H1 (cell line): Measurements from ENCODE around the gene NSG2. TPM values are rescaled to one million over a fixed set of nuclear protein-coding genes. Genes with fewer than 3 reads are reported as not detected.
"Not testable (repeated sequence)": the region's sequence is repeated elsewhere in the genome, so short reads cannot be mapped to it uniquely, and the experiment has no call there.

Experiments used
- CTCF ChIA-PET: fragments of 300-600 bp; sonication (Branson Sonifier 250); formaldehyde crosslinking; loops from one replicate; lab custom pipeline; 2021; ENCODE audit not compliant: partially characterized antibody; lab: Charles Lee
- POLR2A ChIA-PET: fragments of 300-600 bp; sonication (Branson Sonifier 250); formaldehyde crosslinking; loops from one replicate; lab custom pipeline; 2021; ENCODE audit warnings: inconsistent platforms; ENCODE audit not compliant: partially characterized antibody; lab: Charles Lee
- DNase-seq, 2 experiments: peaks; one replicate each; pipeline versions ENCODE4 v3.0.0 to v3.0.0-alpha.2; 2010 to 2022; ENCODE audit warnings: low spot score in 2 of 2, low read depth in 1 of 2, mixed read lengths in 1 of 2
- FAIRE-seq: peaks from 2 replicates; lab custom pipeline; 2011; peaks lifted over from hg19 to GRCh38; lab: Jason Lieb, UNC
- H2AFZ ChIP-seq: 2 replicates; pipeline ENCODE4 v1.8.1; 2012; ENCODE audit warnings: low read length, inconsistent platforms
- H2AK5ac ChIP-seq: 2 replicates; pipeline ENCODE4 v1.6.1; 2013; ENCODE audit warnings: low read depth, low read length
- H2BK120ac ChIP-seq: replicated peaks from 2 replicates; pipeline ENCODE3; 2013; ENCODE audit warnings: low read depth, low read length, inconsistent platforms
- H2BK12ac ChIP-seq: 2 replicates; pipeline ENCODE4 v1.6.1; 2013; ENCODE audit warnings: low read depth, low read length
- H2BK15ac ChIP-seq: 2 replicates; pipeline ENCODE4 v1.6.1; 2013; ENCODE audit warnings: low read length
- H2BK20ac ChIP-seq: 2 replicates; pipeline ENCODE4 v1.6.1; 2013; ENCODE audit warnings: low read length
- H2BK5ac ChIP-seq: 2 replicates; pipeline ENCODE4 v1.6.1; 2013; ENCODE audit warnings: low read depth, low read length
- H3K14ac ChIP-seq: 2 replicates; pipeline ENCODE4 v1.6.1; 2013; ENCODE audit warnings: inconsistent platforms; ENCODE audit not compliant: insufficient read length
- H3K18ac ChIP-seq: 2 replicates; pipeline ENCODE4 v1.6.1; 2013; ENCODE audit warnings: low read length; ENCODE audit errors: extremely low read depth
- H3K23ac ChIP-seq: 2 replicates; pipeline ENCODE4 v1.6.1; 2013; ENCODE audit warnings: inconsistent platforms; ENCODE audit not compliant: insufficient read length
- H3K23me2 ChIP-seq: 2 replicates; pipeline ENCODE4 v1.6.1; 2013; ENCODE audit warnings: low read depth, low read length
- H3K27ac ChIP-seq: 2 replicates; pipeline ENCODE4 v1.6.1; 2011; ENCODE audit warnings: low read depth, low read length, inconsistent platforms
- H3K27me3 ChIP-seq, 4 experiments: replicated peaks in 1 of 4; 1 replicate in 1 of 4; 2 replicates in 3 of 4; pipeline versions ENCODE4 v1.6.1 to v1.8.1; 2011 to 2013; ENCODE audit warnings: low read length in 3 of 4, mild to moderate bottlenecking in 3 of 4, inconsistent platforms in 2 of 4, mixed read lengths in 2 of 4, moderate library complexity in 1 of 4; ENCODE audit not compliant: control insufficient read depth in 3 of 4, insufficient read depth in 3 of 4; ENCODE audit errors: extremely low read depth in 1 of 4
- H3K36me3 ChIP-seq, 4 experiments: 2 replicates each; pipeline versions ENCODE4 v1.6.1 to v1.8.1; 2011 to 2013; ENCODE audit warnings: mild to moderate bottlenecking in 4 of 4, low read length in 3 of 4, moderate library complexity in 2 of 4, control low read depth in 1 of 4, inconsistent platforms in 1 of 4; ENCODE audit not compliant: insufficient read depth in 4 of 4, control insufficient read depth in 2 of 4
- H3K4ac ChIP-seq: replicated peaks from 2 replicates; pipeline ENCODE3; 2013; ENCODE audit warnings: low read length, low read depth, mixed read lengths, inconsistent platforms; ENCODE audit not compliant: insufficient read length
- H3K4me1 ChIP-seq, 4 experiments: replicated peaks in 1 of 4; 1 replicate in 1 of 4; 2 replicates in 3 of 4; pipeline versions ENCODE4 v1.6.1 to v1.8.1; 2011 to 2013; ENCODE audit warnings: low read length in 3 of 4, inconsistent platforms in 2 of 4, mixed read lengths in 1 of 4; ENCODE audit not compliant: insufficient read depth in 4 of 4, control insufficient read depth in 3 of 4
- H3K4me2 ChIP-seq, 2 experiments: 2 replicates each; pipeline versions ENCODE4 v1.6.1 to v1.8.1; 2011 to 2013; ENCODE audit warnings: low read depth in 2 of 2, low read length in 2 of 2, control low read depth in 1 of 2, inconsistent platforms in 1 of 2, mild to moderate bottlenecking in 1 of 2; ENCODE audit not compliant: insufficient read depth in 1 of 2
- H3K4me3 ChIP-seq, 4 experiments: fragments of 200-600, 300-600 bp in 1 of 4; sonication (generic), shearing (Covaris generic), sonication (Bioruptor Twin) in 1 of 4; 2 replicates each; pipeline versions ENCODE4 v1.5.1 to v1.8.1; 2011 to 2016; ENCODE audit warnings: low read length in 4 of 4, low read depth in 3 of 4, control low read depth in 2 of 4, inconsistent platforms in 2 of 4, mild to moderate bottlenecking in 2 of 4, mixed read lengths in 1 of 4, moderate library complexity in 1 of 4; ENCODE audit not compliant: insufficient read depth in 2 of 4; ENCODE audit errors: extremely low read depth in 1 of 4
- H3K56ac ChIP-seq: replicated peaks from 2 replicates; pipeline ENCODE3; 2013; ENCODE audit warnings: low read depth, mild to moderate bottlenecking, mixed read lengths, low read length, inconsistent platforms; ENCODE audit not compliant: insufficient read length
- H3K79me1 ChIP-seq: 2 replicates; pipeline ENCODE4 v1.6.1; 2013; ENCODE audit warnings: low read depth, low read length, control low read depth
- H3K79me2 ChIP-seq, 2 experiments: 2 replicates each; pipeline versions ENCODE4 v1.6.1 to v1.8.1; 2012 to 2013; ENCODE audit warnings: low read length in 2 of 2, mild to moderate bottlenecking in 2 of 2, inconsistent platforms in 1 of 2; ENCODE audit not compliant: insufficient read depth in 2 of 2, control insufficient read depth in 1 of 2
- H3K9ac ChIP-seq, 4 experiments: replicated peaks in 1 of 4; 1 replicate in 1 of 4; 2 replicates in 3 of 4; pipeline versions ENCODE4 v1.6.1 to v1.8.1; 2011 to 2013; ENCODE audit warnings: low read depth in 3 of 4, low read length in 3 of 4, control low read depth in 2 of 4, mild to moderate bottlenecking in 2 of 4, moderate library complexity in 2 of 4, inconsistent platforms in 1 of 4; ENCODE audit errors: extremely low read depth in 1 of 4
- H3K9me3 ChIP-seq, 2 experiments: 2 replicates each; pipeline versions ENCODE4 v1.6.1 to v1.8.1; 2012 to 2013; ENCODE audit warnings: mild to moderate bottlenecking in 2 of 2, moderate library complexity in 2 of 2, control low read depth in 1 of 2, inconsistent platforms in 1 of 2, low read depth in 1 of 2, low read length in 1 of 2, mixed read lengths in 1 of 2; ENCODE audit not compliant: insufficient read depth in 2 of 2
- H4K20me1 ChIP-seq, 2 experiments: replicated peaks in 1 of 2; 2 replicates each; pipeline versions ENCODE3 to v1.8.1; 2011 to 2013; ENCODE audit warnings: inconsistent platforms in 2 of 2, low read length in 2 of 2, mild to moderate bottlenecking in 1 of 2; ENCODE audit not compliant: insufficient read depth in 2 of 2, control insufficient read depth in 1 of 2
- H4K5ac ChIP-seq: 2 replicates; pipeline ENCODE4 v1.6.1; 2013; ENCODE audit warnings: low read length, low read depth, mixed read lengths, inconsistent platforms; ENCODE audit not compliant: insufficient read length
- H4K8ac ChIP-seq: 2 replicates; pipeline ENCODE4 v1.8.0; 2013; ENCODE audit warnings: mild to moderate bottlenecking, moderate library complexity, low read length, inconsistent platforms; ENCODE audit not compliant: insufficient read depth; ENCODE audit errors: extremely low read depth
- H4K91ac ChIP-seq: replicated peaks from 2 replicates; pipeline ENCODE3; 2013; ENCODE audit warnings: low read length, mixed read lengths, inconsistent platforms; ENCODE audit not compliant: insufficient read length
- WGBS, 2 experiments: shearing (Covaris generic) in 1 of 2; methylation state at CpG; one replicate each; pipeline versions ENCODE4 v1.1.6 to v1.1.7; 2013 to 2015; ENCODE audit warnings: low lambda C conversion rate in 2 of 2, mixed read lengths in 2 of 2, inconsistent platforms in 1 of 2, low coverage in 1 of 2, missing lambda C conversion rate in 1 of 2; ENCODE audit not compliant: insufficient replicate concordance in 2 of 2, insufficient coverage in 1 of 2, insufficient read length in 1 of 2; ENCODE audit errors: extremely low coverage in 1 of 2, missing lambda C conversion rate in 1 of 2; 5-methylcytosine and 5-hydroxymethylcytosine counted together
- polyA plus RNA-seq, 7 experiments: library from polyadenylated mRNA; depleted of rRNA in 3 of 7; stranded (reverse) in 5 of 7; unstranded in 2 of 7; fragments of >200 nt in 5 of 7; fragments of 200-250 nt in 2 of 7; gene quantifications; 1 replicate in 5 of 7; 2 replicates in 1 of 7; 4 replicates in 1 of 7; pipeline versions ENCODE4 v1.2.1 to v1.2.3, GENCODE V29; 2011 to 2013; ENCODE audit warnings: missing spikeins in 2 of 7, mixed read lengths in 2 of 7
- total RNA-seq: library from RNA; stranded (reverse); fragmentation: NEBNext Ultra II Directional; extraction: Animal tissue kit (Norgen Biotek cat#: 25700); gene quantifications from 2 replicates; pipeline ENCODE4 v1.2.1, GENCODE V29; 2021

NSG2 gene
- total and polyA plus RNA-seq, 2 of the 8 experiments (the other 6 are each of a cell fraction or from before 2014, with no cell fraction given) = 0.56 to 0.78 TPM

GRCh38 chr5:174147012-174147411, 101.5 kb downstream of the NSG2 start:
- POLR2A ChIA-PET, DNase-seq, H4K91ac ChIP-seq, H3K4ac ChIP-seq, H3K23ac ChIP-seq, H4K5ac ChIP-seq, H3K9ac ChIP-seq, H3K23me2 ChIP-seq, H2AFZ ChIP-seq, H3K27me3 ChIP-seq, H3K4me2 ChIP-seq, H2BK12ac ChIP-seq, FAIRE-seq, H3K36me3 ChIP-seq, H2BK20ac ChIP-seq, H2AK5ac ChIP-seq, H2BK15ac ChIP-seq, H3K14ac ChIP-seq, H3K79me1 ChIP-seq, H3K9me3 ChIP-seq, H4K20me1 ChIP-seq, H3K4me3 ChIP-seq, H2BK120ac ChIP-seq, H3K27ac ChIP-seq, H3K4me1 ChIP-seq, H3K18ac ChIP-seq, H4K8ac ChIP-seq, H3K79me2 ChIP-seq, H3K56ac ChIP-seq, H2BK5ac ChIP-seq: not testable (repeated sequence)
- CTCF ChIA-PET = interaction anchor here (2.3 kb wide), 1 partner anchor 10 kb away, joined by 7 read pairs; no protein-coding TSS in a partner anchor
- WGBS, 2 experiments = 100% methylated on average over 1 of the region's 1 CpG; no CpG with 5 or more reads in 1 of the 2 experiments
